MG63 (cell line): ENCODE measurements around the gene APBB1. TPM values are rescaled to one million over a fixed set of nuclear protein-coding genes. Genes with fewer than 3 reads are reported as not detected.

Experiments used
- DNase-seq: peaks from one replicate; pipeline ENCODE4 v3.0.0-alpha.2; 2020
- H3K27me3 ChIP-seq: fragments of 250-450 bp; sonication (Bioruptor Pico); 2 replicates; pipeline ENCODE4 v1.5.1; 2020; ENCODE audit warnings: mild to moderate bottlenecking, moderate library complexity
- H3K36me3 ChIP-seq: fragments of 250-450 bp; sonication (Bioruptor Pico); 2 replicates; pipeline ENCODE4 v1.5.1; 2020; ENCODE audit warnings: mild to moderate bottlenecking, moderate library complexity
- H3K4me3 ChIP-seq: fragments of 250-450 bp; sonication (Bioruptor Pico); 2 replicates; pipeline ENCODE4 v1.5.1; 2020; ENCODE audit warnings: mild to moderate bottlenecking, moderate library complexity
- H3K9me3 ChIP-seq: fragments of 250-450 bp; sonication (Bioruptor Pico); 2 replicates; pipeline ENCODE4 v1.5.1; 2020; ENCODE audit warnings: mild to moderate bottlenecking, moderate library complexity
- total RNA-seq: library from RNA; depleted of rRNA; stranded (reverse); fragments of >200 nt; shearing (Covaris generic); gene quantifications from 2 replicates; pipeline ENCODE4 v1.2.3, GENCODE V29; 2014; ENCODE audit warnings: low replicate concordance; rRNA removed

The APBB1 gene
- total RNA-seq, 1 experiment from 2014 or later: 21.1 TPM

- DNase-seq: no peak
- no peaks in the 10 kb centered on the region for H3K9me3 ChIP-seq
Measured at GRCh38 chr11:6345366-6345765, 73.5 kb downstream of the APBB1 start.

More at GRCh38 chr11:6345366-6345765, 73.5 kb downstream of the APBB1 start:
- H3K36me3 ChIP-seq: no peaks in the 10 kb centered on the region
- H3K27me3 ChIP-seq: no peaks in the 10 kb centered on the region
- H3K4me3 ChIP-seq: no peak overlapping the region

Other genes starting within 250 kb of the APBB1 start
- not detected in 2 replicates for gene OR52B2, start 248.8 kb downstream of the APBB1 start, total RNA-seq
- not detected in 2 replicates for gene OR52W1, start 219.9 kb downstream of the APBB1 start, total RNA-seq
- not detected in 2 replicates for gene C11orf42, start 213.5 kb downstream of the APBB1 start, total RNA-seq
- gene FHIP1B, start 184.5 kb downstream of the APBB1 start, total RNA-seq: 9.2 and 9.7 TPM in 2 replicates
- not detected in 2 replicates for gene CNGA4, start 180.0 kb downstream of the APBB1 start, total RNA-seq
- not detected in 2 replicates for gene CCKBR, start 159.3 kb downstream of the APBB1 start, total RNA-seq
- gene CAVIN3, start 98.6 kb downstream of the APBB1 start, total RNA-seq: 159 and 168 TPM in 2 replicates
- gene SMPD1, start 28.6 kb downstream of the APBB1 start, total RNA-seq: 13.1 and 17.7 TPM in 2 replicates
- gene HPX, start 21.9 kb upstream of the APBB1 start, total RNA-seq: 0.20 TPM in 1 of 2 replicates, not detected in the other
- gene TRIM3, start 54.8 kb upstream of the APBB1 start, total RNA-seq: 12.8 and 19.8 TPM in 2 replicates
- gene ARFIP2, start 62.2 kb upstream of the APBB1 start, total RNA-seq: 40.8 and 53.9 TPM in 2 replicates
- 28.5 and 34.4 TPM in 2 replicates for gene TIMM10B, start 62.4 kb upstream of the APBB1 start, total RNA-seq
- 5.1 and 9.1 TPM in 2 replicates for gene DNHD1, start 78.2 kb upstream of the APBB1 start, total RNA-seq
- 21.1 and 32.9 TPM in 2 replicates for gene RRP8, start 184.5 kb upstream of the APBB1 start, total RNA-seq
- gene ILK, start 184.7 kb upstream of the APBB1 start, total RNA-seq: 92.9 and 136 TPM in 2 replicates
- gene TAF10, start 193.1 kb upstream of the APBB1 start, total RNA-seq: 59.5 and 111 TPM in 2 replicates
- 2.5 and 15.2 TPM in 2 replicates for gene TPP1, start 200.3 kb upstream of the APBB1 start, total RNA-seq
- 4.3 and 5.4 TPM in 2 replicates for gene DCHS1, start 236.7 kb upstream of the APBB1 start, total RNA-seq